ENCODE data around the gene DKC1.

The DKC1 gene

DNA sequence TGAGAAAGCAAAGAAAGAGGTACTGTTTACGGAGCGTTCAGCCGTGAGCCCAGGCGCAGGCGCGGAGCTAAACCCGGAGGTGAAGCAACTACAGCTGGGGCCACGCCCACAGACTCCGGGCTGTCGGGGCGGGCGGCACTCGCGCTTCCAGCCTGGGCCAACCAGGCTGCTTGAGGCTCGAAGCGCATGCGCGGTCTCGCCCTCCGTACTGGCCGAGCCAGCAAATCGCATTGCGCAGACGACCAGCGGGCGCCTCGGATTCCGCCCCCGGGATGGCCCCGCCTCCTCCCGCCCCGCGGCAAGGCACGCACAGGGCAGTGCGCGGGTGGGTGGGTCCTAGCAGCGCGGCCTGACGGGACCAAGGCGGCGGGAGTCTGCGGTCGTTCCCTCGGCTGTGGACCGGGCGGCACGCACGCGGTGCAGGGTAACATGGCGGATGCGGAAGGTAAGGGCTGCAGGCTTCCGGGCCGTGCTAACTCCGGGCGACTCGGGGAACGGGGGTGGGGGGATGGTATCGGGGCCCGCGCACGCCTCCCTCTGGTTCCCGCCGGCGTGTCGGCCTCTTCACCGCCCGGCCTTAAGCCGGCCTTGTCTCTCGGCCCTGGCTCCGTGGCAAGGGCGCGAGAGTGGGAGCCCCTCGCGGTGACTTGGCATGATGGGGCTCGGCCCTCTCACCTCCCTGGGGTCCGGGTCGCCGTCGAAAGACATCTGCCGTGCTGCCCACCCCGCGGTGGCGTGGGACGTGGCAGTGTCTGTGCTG is at the start of gene DKC1:
Gene DKC1, plus strand, starts transcription at position 328 of the 760 bp plus-strand sequence. Its CDS starts 102 bp downstream, at position 430.
- DNase-seq (ENCODE audit: low spot score), result peak; percentile 94

DNA sequence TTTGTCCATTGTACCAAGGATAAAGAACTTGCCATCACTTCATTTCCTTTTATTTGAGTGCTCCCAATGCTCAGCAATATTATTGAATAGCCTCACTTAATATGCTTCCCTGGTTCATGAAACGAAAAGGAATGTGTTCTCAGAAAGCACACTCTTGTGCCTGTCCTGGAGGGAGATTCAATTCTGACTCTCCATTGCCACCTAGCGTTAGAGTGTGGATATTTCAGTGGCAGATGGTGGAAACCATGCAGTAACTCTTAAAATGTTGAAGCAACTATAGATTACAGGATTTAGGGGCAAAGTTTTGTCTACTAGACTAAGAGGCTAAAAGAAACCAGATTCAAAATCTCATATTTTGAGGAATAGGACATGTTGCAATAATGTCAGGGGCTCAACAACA is 47.7 kb upstream of the DKC1 start:
- DNase-seq (ENCODE audit: low spot score), result peak; percentile 75

DNA sequence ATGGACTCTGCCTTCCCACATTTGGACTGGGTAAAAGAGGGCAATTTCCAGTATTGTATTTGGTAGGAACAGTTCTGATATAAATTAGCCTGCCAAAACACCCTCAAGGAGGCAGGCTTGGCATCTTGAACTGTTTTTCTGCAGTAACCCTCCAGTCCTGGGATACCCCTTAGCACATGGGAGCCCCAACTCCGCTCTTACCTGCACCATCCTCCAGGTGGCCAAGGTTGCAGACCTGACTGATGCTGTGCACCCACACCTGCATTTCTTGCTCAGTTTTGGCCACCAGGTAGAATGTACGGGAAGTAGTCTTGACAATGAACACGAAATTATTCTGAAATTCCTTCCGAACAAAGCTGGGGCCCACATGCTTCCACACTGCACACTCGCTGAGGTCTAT is 46.8 kb upstream of the DKC1 start:
- DNase-seq (ENCODE audit: low spot score), result no peak

DNA sequence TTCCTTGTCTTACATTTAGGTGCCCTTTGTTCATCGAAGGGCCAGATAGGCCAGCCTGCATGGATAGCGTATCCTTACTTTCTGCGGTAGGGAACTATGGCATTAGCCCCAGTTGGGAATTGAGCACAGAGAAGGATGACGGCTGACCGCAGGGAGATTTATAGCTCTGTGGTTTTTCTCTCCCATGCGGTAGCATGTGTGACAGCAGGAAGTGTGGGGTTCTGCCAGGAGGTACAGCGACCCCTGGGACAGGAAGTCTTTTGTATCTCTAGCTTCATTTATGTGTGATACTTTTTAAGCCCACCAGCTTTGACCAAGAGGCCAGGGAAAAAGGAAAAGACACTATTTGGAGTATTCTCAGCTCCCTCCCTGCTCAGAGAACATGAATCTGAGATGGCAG is 44.8 kb upstream of the DKC1 start:
- peak; percentile 31 for DNase-seq (ENCODE audit: low spot score)

DNA sequence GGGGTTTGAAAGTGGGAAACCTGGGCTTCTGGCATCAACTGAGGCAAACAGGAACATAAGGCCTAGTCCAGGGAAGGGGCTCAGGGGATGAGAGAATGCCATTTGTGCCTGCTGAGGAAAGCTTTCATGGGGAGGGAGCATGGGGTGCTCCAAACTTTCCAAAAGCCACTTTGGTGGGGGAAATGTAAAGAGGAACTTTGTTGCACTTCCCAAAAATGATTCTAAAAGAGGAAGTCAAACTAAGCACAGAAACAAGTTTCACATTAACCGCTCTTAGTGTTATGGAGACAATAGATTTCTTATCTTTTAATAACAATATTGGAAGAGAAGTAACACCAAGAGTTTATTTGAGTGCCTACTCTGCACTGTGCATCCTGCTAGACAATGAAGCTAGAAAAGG is 44.0 kb upstream of the DKC1 start:
- DNase-seq (ENCODE audit: low spot score), result no peak

DNA sequence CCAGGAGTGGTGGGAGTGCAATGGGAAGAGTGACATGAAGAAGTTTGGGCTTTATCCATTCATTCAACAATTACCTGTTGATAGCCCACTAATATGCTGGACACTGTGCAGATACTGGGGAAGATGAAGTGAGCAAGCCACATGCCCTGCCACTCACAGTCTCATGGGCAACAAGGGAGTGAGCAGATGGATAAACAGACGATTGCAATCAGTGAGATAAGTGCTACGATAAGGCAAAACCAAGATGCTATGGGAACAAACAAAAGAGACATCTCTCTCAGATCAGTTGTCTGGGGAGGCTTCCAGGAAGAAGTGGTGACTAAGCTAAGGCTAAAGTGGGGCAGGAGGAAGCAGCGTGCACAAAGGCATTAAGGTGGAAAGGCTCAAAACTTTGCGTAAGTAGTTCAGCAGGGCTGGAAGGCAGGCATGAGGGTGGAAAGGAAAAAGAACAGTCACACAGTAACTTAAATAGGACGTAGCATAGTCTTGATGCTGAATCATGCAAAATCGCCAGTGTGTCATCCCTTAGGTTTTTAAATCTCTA is 43.5 kb upstream of the DKC1 start:
- peak; percentile 85 for DNase-seq (ENCODE audit: low spot score)

DNA sequence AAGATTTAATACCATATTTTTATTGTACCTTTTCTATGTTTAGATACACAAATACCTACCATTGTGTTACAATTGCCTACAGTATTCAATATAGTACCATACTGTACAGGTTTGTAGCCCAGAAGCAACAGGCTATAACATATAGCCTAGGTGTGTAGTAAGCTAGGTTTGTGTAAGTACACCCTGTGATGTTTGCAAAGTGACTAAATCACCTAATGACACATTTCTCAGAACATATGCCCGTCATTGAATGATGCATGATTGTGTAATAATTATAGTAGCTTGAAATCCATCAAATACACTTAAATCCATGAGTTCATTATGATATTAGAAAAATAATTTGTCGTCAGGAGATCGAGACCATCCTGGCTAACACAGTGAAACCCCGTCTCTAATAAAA is 42.6 kb upstream of the DKC1 start:
- DNase-seq (ENCODE audit: low spot score), result no peak

DNA sequence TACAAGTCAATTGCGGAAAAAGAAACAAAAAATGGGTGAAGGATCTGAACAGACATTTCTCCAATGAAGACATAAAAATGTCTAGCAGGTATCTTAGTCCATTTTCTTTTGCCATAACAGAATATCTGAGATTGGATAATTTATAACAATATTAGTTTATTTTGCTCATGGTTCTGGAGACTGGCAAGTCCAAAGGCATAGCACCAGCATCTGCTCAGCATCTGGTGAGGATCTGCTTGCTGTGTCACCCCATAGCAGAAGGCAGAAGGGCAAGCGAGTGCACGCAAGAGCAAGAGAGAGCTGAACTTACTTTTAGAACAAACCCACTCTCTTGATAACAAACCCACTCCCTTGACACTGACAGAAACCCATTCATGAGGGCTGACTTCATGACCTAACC is 41.5 kb upstream of the DKC1 start:
- DNase-seq (ENCODE audit: low spot score), result no peak

DNA sequence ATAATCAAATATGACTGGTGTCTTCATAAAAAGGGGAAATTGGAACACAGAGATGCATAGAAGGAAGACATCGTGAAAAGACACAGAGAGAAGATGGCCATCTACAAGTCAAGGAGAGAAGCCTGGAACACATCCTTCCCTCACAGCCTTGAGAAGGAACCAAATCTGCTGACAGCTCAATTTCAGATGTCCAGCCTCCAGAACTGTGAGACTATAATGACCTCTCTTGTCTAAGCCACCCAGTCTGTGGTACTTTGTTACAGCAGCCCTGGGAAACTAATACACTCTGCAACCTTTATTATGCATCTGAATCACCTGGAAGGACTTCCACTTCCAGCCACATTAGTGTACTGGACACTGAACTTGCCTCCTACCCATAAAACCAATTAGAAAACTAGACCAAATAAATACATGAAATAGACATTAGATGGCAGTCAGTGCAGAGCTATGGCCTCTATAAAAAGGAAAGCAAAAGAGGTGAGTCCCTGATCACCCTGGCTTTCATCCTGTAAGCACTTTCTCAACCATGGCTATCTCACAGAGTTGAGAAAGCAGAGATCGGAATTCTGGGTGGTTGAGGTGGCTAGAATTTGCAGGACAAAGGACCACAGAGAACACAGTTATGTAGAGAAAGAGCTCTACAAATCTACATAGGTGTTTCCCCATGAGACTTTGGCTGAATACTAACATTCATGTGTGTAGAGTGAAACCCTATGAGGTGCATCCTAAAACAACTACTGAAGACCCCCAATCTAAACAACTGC is 37.5 kb upstream of the DKC1 start:
- no peak for DNase-seq (ENCODE audit: low spot score)

DNA sequence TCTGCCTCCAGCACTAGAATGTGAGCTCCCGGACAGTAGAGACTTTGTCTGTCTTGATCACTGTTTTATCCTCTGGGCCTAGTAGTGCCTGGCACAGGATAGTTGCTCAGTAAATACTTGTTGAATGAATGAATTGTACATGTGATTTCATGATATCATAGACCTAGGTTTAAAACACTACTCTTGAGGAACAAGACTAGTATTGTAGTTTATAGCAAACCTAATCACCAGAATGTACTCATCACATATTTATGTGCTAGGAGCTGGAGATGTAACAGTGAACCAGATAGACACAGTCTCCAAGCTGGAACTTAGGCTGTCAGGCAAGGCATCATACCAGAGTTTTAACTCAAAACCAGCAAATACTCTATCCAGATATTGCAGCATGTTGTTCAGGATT is 35.2 kb upstream of the DKC1 start:
- DNase-seq (ENCODE audit: low spot score), result no peak

DNA sequence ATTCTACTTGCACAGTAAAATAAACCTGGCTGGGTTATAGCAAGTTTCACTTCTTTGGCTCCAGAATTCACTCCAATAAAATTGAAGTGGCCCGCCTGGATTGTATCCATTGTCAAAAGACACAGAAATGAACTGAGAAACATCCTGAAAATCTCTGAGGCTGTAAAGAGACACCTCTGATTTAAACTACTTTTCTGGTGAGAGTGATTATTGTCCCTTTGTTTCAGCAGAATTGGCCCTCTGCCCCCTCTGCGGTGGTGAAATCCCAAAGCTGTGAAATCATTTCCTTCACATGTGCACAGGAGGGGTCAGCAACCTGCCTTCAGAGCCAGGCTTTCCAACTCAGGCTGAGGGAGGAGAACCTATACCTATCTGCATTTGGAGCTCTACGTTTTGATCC is 34.8 kb upstream of the DKC1 start:
- no peak for DNase-seq (ENCODE audit: low spot score)

DNA sequence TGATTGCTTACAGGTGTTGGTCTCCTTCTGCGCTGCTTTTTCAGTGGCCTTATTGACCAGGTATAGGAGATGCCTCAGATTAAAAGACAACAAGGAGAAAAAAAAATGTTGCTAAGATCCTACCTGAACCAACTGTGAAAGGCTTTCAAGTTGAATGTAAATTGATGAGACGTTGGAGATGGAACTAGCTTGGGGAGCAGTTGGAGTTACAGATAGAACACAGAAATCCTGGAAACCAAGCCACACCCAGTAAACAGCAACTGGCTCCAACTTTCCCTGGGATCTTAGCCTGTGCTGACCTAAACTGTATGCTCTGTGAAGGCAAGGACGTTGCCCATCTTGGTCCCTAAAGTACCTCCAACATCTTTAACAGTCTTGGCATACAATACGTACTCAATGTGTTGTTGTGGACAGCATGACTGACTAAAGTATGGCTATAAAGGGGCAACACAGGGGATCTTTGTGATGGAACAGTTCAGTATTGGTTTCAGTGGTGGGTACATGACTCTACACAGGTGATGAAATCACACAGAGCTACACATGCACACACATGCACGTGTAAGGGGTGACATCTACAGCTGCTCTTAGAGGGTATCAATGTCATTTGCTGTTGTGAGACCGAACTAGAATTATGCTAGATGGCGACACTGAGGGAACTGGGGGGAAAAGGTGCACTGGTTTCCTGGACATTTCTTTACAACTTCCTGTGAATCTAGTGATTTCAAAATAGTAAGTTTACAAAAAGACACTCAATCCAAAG is 34.1 kb upstream of the DKC1 start:
- no peak for DNase-seq (ENCODE audit: low spot score)

DNA sequence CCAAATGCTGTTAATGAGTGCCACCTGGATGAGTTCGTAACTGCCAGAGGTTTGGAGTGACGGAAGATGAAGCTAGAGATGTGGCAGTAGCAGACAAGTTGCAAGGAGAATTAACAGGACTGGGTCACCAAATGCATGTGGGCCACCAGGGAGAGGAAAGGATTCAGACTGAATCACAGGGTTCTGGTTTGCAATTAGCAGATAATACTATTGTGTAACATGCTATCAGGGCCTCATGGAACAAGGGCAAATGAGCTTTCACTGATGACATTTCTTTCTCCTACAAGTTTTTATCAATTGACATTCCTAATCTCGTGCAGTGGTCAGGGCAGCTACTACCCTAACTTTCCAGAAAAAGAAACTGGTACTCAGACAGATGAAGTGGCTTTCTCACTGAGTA is 33.2 kb upstream of the DKC1 start:
- no peak for DNase-seq (ENCODE audit: low spot score)

DNA sequence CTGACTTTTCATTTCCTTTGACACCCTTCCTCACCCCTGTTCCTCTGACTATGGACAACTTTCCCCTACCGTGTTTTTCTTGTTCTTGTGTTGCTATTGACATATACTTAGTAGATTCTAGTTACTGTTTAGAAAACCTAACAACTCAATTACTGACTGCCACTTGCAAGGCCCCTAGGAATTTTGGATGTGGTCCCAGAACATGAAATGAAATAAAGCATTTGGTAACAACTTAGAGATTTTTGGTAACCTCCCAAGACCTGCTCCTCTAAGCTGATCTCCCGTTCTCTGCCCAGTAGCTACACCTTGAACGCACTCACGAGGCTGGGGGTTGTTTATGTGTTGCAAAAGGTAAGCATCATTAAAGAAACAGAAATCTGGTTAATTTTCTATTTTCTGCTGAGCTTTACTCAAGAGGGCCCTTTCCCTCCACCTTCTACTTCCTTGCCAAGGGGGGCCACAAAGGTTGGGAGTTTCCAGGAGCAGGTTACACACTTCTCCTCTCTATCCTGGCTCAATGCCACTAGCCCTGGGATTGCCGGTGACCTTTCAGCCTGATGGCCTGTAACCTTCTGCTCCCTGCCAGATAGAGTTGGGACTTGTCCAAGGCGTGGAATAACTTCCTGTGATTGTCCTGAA is 32.3 kb upstream of the DKC1 start:
- DNase-seq (ENCODE audit: low spot score), result no peak

DNA sequence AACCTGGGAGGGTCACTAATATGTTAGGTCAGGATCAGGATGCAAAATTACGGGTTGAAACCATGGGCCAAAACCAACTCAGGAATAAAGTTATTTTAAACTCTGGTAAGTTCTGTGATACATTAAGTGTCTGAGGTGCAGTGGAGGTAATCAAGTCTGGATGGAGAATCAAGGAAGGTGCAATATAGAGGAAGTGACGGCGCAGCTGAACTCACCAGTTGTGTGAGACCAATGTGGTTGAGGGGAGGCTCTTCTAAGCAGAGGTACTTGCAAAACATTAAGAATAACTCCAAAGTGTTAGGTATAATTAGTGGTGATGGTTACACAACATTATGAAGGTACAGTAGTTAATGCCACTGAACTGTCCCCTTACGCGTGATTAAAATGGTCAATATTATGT is 31.5 kb upstream of the DKC1 start:
- peak; percentile 49 for DNase-seq (ENCODE audit: low spot score)

DNA sequence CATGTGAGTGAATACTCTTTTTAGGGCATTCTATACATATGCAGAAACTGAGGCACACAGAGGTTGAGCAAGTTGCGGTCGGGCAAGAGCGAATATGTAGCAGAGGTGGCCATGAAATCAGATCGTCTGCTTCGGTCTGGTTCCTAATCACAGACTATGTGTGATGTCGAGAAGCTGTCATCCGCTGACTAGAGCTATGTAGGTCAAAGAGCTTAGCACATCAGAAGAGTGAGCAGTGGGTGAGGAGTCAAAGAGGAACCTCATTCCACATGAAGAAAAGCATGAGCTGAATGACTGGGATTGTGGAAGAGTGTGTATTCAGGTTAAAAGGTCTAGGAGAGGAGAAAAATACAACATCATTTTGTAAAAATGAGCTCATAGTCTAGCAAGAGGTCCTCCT is 30.8 kb upstream of the DKC1 start:
- DNase-seq (ENCODE audit: low spot score), result peak; percentile 40

DNA sequence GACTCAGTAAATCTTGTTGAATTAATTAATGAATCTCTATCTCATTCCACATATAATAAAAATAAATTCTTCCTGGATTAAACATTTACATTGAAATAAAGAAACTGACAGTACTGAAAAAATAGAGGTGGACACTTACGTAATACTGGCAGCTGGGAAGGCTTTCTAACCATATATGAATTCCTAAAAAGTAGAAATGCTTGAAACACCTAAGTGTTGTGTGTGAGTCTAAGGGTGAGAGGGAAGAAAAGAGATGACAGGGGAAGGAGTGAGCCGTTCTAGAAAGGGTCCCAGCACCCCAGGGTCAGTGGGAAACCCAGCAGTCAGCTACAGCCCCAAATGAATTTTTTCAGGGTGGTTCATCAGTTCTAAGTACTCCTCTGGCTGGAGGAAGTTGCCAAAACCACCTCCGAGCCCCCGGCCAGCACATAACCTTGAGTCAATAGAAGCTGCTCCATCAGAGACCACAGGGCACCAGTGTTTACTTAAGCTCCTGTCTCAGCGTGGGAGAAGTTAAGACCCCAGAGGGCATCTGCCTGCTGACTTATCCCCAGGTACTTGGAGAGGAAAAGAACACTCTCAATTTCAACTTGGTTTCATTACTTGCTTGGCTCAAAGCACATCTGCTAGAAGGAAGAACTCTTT is 30.1 kb upstream of the DKC1 start:
- no peak for DNase-seq (ENCODE audit: low spot score)

DNA sequence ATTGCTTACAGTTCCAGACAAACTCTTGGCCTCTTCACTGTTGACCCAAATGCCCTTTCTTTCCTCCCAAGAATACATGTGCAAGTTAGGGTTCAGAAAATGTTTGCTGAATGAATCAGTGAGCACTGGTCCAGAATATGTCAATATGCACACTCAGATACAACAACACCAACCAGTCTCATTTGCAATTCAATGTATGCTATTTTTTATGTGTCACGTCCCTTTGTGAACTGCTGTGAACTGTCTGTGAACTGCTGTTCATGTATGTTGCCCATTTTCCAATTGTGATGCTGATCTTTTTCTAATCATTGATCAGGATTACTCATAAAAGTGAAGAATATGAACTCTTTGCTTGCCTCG is 29.6 kb upstream of the DKC1 start:
- no peak for DNase-seq (ENCODE audit: low spot score)

DNA sequence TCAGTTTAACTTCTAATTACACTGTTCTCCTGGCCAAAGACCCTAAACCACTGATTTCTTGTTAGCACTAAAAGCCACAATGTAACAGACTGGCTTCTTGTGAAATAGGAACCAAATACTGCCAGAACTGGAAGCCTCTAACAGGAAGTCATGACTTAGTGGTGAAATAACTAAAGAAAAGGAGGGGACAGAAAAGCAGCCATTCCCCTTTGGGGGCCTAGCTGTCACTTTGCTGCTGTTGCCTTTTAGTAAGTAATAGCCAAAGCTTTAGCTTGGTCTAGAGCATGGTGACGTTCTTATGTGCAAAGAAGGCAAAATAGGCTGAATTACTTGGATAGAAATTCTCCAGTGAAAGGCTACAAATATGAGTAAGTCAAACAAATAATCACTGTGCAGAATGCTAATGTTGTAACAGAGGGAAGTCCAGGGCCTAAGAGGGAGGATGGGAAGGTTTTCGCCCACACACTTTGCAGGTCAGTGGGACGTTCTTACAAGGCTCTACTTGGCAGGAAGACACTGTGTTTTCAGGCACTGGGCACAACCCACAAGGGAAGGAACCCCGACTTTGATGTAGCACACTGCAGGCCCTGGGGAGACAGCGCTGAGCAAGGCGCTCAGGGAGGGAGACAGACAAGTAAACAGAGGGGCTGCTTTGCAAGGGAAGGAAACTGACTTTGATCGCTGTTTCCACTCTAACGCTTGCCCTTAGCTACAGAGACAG is 28.4 kb upstream of the DKC1 start:
- DNase-seq (ENCODE audit: low spot score), result peak; percentile 66

DNA sequence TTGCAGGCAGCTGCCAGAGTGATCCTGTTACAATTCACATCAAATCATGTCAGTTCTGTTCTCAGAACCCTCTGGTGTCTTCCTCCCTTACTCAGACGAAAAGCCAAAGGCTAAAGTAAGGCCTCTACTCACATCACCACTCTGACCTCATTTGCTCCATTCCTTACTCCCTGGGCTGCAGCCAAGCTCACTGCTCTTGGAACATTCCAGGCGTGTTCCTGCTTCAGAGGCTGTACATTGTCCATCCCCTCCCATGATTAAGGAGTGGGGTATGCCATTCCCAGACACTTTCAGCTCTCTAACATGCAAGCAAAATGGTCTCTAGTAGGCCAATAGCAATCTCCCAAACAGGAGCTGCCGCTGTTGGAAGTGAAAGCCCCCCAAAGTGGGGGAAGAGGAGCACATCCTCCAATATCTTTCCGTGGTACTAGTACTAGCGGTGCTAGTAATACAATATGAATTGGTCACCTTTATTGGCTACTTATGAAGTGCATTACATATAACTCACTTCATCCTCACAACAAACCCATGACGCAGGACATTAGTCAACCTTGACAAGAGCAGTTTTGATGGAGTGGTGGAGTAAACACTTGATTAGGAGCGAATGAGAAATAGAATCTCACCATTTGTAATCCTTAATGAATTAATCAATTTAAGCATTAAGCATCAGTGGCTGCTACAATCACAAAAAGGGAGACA is 26.8 kb upstream of the DKC1 start:
- no peak for DNase-seq (ENCODE audit: low spot score)
